ENCODE data around the gene GRID2.

The GRID2 gene

GRCh38 chr4:92885632-92886031 is 581.9 kb downstream of the GRID2 start:
- in situ Hi-C loops (cut with MboI; ENCODE audit: low sequenced_read_pairs), result no loop called here

GRCh38 chr4:92952426-92952825 is 648.7 kb downstream of the GRID2 start:
- in situ Hi-C loops (cut with MboI; ENCODE audit: low sequenced_read_pairs), result no loop called here

GRCh38 chr4:92952897-92953296 is 649.1 kb downstream of the GRID2 start:
- in situ Hi-C loops (cut with MboI; ENCODE audit: low sequenced_read_pairs), result no loop called here

- in situ Hi-C loops (cut with MboI; ENCODE audit: low sequenced_read_pairs), result no loop called here
Observed at GRCh38 chr4:92953462-92953861, 649.7 kb downstream of the GRID2 start.

GRCh38 chr4:92961881-92962280 is 658.1 kb downstream of the GRID2 start:
- in situ Hi-C loops (cut with MboI; ENCODE audit: low sequenced_read_pairs), result no loop called here

- in situ Hi-C loops (cut with MboI; ENCODE audit: low sequenced_read_pairs), result no loop called here
Observed at GRCh38 chr4:92962831-92963230, 659.1 kb downstream of the GRID2 start.

GRCh38 chr4:92968556-92968955 is 664.8 kb downstream of the GRID2 start:
- in situ Hi-C loops (cut with MboI; ENCODE audit: low sequenced_read_pairs), result no loop called here

- in situ Hi-C loops (cut with MboI; ENCODE audit: low sequenced_read_pairs), result no loop called here
Observed at GRCh38 chr4:92968996-92969395, 665.2 kb downstream of the GRID2 start.

GRCh38 chr4:92969650-92970379 is 666.0 kb downstream of the GRID2 start:
- in situ Hi-C loops (cut with MboI; ENCODE audit: low sequenced_read_pairs), result no loop called here

GRCh38 chr4:92970996-92971395 is 667.2 kb downstream of the GRID2 start:
- in situ Hi-C loops (cut with MboI; ENCODE audit: low sequenced_read_pairs), result no loop called here

GRCh38 chr4:92988301-92988700 is 684.5 kb downstream of the GRID2 start:
- in situ Hi-C loops (cut with MboI; ENCODE audit: low sequenced_read_pairs), result no loop called here

GRCh38 chr4:92992758-92993157 is 689.0 kb downstream of the GRID2 start:
- in situ Hi-C loops (cut with MboI; ENCODE audit: low sequenced_read_pairs), result no loop called here

- in situ Hi-C loops (cut with MboI; ENCODE audit: low sequenced_read_pairs), result no loop called here
Observed at GRCh38 chr4:92994727-92995126, 691.0 kb downstream of the GRID2 start.

- in situ Hi-C loops (cut with MboI; ENCODE audit: low sequenced_read_pairs), result no loop called here
Observed at GRCh38 chr4:92996533-92996932, 692.8 kb downstream of the GRID2 start.

- in situ Hi-C loops (cut with MboI; ENCODE audit: low sequenced_read_pairs), result no loop called here
Observed at GRCh38 chr4:93000910-93001309, 697.1 kb downstream of the GRID2 start.

GRCh38 chr4:93002240-93002639 is 698.5 kb downstream of the GRID2 start:
- in situ Hi-C loops (cut with MboI; ENCODE audit: low sequenced_read_pairs), result no loop called here

- in situ Hi-C loops (cut with MboI; ENCODE audit: low sequenced_read_pairs), result no loop called here
Observed at GRCh38 chr4:93016350-93016749, 712.6 kb downstream of the GRID2 start.

- in situ Hi-C loops (cut with MboI; ENCODE audit: low sequenced_read_pairs), result no loop called here
Observed at GRCh38 chr4:93018243-93018642, 714.5 kb downstream of the GRID2 start.

GRCh38 chr4:93018806-93019205 is 715.0 kb downstream of the GRID2 start:
- in situ Hi-C loops (cut with MboI; ENCODE audit: low sequenced_read_pairs), result no loop called here

GRCh38 chr4:93029769-93030168 is 726.0 kb downstream of the GRID2 start:
- in situ Hi-C loops (cut with MboI; ENCODE audit: low sequenced_read_pairs), result no loop called here

GRCh38 chr4:93030670-93031069 is 726.9 kb downstream of the GRID2 start:
- in situ Hi-C loops (cut with MboI; ENCODE audit: low sequenced_read_pairs), result no loop called here

- in situ Hi-C loops (cut with MboI; ENCODE audit: low sequenced_read_pairs), result no loop called here
Observed at GRCh38 chr4:93031431-93032098, 727.8 kb downstream of the GRID2 start.

GRCh38 chr4:93042746-93043145 is 739.0 kb downstream of the GRID2 start:
- in situ Hi-C loops (cut with MboI; ENCODE audit: low sequenced_read_pairs), result no loop called here
